HT1080 (cell line): ENCODE data around the gene APLP2. TPM values are rescaled to one million over a fixed set of nuclear protein-coding genes. Genes with fewer than 3 reads are reported as not detected.

Experiments used
- DNase-seq: peaks from one replicate; pipeline ENCODE4 v3.0.0-alpha.2; 2015; ENCODE audit warnings: low read depth
- total RNA-seq: library from RNA; depleted of rRNA; stranded (reverse); fragments of >200 nt; shearing (Covaris generic); gene quantifications from 2 replicates; pipeline ENCODE4 v1.2.3, GENCODE V29; 2014

APLP2 gene
- total RNA-seq, 1 experiment from 2014 or later: 87.6 TPM

DNA sequence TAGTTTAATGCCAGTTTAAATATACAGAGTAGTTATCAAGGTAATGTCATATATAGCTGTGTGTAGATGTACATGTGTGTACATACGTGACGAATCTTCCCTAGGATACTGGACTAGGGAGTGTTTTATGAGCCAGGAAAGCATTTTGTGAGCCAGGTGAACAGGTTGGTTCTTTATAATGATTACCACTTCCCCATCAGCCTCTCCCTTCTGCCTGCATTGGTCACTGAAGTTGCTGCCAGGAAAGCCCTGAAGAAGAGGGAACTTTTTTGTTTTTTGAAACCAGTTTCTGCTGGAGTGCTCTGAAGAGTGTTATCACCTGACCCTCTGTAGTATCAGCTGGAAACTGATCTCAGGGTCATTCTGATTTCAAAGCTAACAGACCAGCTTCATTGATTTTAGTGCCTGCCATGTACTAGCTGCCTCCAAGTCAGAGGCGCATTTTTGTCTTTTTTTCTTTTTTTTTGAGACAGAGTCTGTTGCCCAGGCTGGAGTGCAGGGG, 75.7 kb downstream of the APLP2 start:
- no peak for DNase-seq

DNA sequence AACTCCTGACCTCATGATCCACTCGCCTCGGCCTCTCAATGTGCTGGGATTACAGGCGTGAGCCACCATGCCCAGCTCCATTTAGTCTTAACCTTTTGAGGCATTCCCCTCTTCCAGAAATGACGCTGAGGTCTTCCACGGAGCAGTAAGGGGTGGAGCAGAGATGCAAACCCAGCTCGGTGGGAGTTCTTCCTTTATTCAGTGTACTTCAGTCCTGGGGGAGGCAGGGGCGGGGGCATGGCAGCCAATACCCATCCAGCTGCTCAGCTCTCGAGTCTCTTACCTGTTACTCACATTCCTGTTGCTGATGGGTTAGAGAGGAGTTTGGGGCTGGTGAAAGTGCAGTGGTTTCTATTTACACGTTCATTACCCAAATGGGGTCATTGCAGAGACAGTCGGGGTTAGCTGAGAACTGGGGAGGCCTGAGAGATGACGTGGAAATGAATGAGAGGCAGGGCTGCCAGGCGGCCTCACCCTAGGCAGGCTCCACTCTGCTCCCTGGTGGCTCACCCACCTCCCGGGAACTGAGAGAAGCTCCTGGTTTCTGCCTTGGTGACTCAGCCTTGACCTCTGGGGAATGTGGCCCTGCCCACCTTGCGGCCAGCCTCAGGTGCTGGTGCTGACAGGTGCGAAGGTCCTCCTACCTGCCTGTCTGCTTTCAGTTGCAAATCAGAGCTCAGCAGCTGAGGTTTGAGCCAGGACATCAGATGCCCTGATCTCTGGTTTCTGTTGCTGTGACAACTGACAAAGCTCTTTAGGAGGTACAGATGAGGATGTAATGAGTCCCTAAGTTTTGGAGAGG, 76.5 kb downstream of the APLP2 start:
- DNase-seq: peak; percentile 54

DNA sequence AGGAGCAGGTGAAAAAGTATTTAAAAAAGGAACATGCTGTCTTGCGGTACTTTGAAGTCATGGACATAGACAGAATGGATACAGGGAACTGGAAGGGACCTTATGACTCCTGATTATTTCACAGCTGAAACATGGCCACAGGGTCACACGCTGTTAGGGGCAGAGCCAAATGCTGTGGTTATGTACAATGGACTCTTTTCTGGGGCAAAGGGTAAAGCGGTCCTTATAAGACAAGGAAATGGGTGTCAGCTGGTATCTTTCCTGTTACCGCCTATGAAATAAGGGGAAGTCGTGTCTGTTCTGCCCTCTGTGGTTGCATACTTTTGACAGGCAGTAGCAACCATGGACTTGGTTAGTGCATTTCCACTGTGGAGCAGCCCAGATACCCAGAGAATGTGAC, 77.1 kb downstream of the APLP2 start:
- no peak for DNase-seq

DNA sequence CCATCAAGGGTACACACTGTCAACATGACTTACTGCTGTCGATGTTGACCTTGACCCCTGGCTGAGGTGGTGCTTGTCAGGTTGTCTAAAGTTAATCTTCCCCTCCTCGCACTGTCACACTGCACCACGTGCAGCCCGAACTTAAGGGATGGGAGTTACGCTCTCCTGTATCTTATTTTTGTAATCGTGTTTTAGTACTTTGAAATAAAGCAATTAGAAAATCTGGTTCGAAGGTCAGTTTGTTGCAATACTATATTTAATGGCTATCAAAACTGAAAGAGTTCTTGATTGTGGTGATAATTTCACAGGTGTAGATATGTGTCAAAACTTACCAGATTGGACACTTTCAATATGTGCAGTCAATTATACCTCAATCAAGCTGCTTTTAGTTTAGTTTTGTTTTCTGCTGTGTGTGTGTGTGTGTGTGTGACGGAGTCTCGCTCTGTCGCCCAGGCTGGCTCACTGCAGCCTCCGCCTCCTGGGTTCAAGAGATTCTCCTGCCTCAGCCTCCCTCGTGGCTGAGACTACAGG, 79.2 kb downstream of the APLP2 start:
- no peak for DNase-seq

DNA sequence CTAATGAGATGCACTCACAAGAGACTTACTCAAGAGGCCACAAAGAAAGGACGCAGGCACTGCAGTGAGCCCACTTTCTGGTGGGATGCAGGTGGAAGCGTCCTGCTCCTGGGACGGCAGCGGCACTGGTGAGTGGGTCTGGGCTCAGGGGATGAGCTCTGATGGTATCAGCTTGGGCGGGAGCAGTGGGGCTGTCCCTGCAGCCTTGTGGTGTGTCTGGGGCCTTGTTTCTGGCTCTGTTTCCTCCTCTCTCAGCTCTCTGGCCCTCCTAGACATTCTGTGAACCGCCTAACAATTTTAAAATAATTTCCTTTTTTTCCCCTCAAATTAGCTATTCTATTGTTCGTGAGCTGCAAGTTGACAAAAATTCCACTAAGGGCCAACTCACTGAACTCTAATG, 81.1 kb downstream of the APLP2 start:
- no peak for DNase-seq

DNA sequence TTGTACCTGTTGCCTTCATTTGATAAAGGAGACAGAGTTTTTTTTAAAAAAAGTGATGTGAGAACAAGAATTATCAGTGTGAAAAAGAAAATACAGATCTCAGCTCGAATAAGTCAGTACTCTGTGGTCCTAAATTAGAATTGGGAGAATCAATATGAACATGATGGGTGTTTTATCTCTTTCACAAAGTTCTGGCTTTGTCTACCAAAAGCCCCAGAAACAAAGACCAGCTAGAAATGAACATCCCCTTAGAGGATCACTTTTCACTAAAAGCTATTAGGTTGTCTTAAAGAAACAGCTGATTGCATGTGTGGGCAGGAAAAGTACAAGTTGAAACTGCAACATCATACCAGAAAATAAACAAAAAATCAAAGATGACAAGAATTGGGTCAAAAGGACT, 81.5 kb downstream of the APLP2 start:
- no peak for DNase-seq

DNA sequence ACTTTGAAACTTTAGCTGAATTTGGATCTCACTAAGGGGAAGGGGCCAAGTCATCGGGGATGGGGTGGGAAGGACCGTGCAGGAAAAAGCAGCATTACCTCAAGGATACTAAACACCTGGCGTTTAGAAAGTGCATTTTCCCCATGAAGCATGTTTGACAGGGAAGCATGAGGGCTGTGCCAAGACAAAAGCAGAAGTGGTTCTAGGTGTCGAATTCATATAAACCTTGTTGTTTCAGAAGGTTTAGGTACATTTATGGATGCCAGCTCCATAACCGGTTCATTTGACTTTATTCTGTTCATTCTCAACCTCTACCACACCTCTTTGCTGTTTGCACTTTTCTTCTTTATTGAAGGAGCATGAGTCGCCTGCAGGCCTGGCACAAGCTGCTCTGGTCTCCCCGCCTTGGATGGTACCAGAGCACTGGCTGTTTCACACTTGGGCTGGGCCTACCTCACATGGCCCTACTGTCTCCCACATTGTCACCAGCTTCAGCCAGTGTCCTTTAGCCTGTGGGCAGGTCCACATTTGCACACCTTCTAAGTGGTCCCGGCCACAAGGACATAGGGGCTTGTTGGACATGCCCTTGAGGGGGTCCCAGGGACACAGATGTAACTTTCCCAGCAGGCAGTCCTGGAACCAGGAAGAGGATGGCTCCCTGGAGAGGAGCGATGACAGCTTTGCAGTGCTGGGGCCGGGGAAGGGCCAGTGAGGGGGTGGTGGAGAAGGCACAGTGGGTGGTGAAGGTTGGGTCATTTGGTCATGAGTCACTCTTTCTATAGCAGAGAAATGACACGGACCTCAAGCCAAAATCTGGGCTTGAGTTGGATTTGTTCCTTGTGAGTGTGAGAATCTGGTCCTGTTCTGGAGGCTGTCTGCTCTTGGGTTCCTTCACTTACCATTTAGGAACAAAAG, 86.7 kb downstream of the APLP2 start:
- peak; percentile 60 for DNase-seq

DNA sequence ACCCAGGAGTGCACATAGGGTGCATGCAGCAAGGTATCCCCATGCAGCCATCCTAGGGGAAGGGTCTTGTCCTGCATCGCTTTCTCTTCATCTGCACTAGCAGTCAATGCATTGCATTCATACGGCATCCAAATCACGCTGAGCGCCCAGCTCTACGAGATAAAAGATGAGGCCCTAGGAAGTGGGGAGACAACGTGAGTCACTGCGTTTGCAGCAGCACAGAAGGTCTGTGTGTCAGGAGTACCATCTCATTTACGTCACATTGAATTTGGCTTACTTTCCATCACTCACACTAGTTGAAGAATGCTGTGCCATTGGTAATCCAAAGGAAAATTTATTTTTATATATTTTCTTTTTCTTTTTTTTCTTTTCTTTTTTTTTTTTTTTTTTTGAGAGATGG, 87.4 kb downstream of the APLP2 start:
- peak; percentile 25 for DNase-seq

DNA sequence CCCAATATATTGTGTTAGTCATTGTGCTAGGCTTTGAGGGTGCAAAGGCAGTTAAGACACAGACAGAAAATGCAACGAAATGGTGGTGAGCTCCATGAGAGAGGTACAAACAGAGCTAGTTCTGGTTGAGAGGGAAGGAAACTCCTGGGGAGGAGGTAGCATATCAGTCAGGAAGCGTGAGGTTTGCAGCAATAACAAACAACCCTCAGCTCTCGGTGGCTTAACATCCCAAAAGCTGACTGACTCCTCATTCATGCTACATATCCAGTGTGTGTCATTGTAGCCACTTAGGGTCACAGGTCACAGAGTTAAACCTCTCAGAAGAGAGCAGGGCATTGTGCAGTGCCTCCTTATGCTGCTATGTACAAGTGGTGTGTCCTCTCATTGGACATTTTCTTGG, 88.1 kb downstream of the APLP2 start:
- no peak for DNase-seq

DNA sequence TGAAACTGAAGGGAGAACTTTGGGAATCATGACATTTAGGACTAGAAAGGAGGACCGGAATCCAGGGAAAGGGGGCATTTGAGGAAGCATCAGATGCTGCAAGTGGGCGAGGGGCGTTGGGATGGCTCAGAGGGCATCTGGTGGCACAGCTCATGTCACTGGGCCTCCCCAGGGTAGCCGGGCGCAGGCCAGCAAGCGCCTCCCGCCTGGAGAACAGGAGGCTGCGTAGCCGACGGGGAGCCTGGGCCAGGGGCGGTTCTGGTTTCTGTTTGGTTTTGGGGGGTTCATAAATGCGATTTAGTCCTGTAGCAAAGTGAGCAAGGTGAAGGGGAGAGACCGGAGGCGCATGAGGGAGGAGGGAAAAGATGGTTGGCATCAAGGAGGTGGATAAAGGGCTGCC, 89.4 kb downstream of the APLP2 start:
- no peak for DNase-seq

DNA sequence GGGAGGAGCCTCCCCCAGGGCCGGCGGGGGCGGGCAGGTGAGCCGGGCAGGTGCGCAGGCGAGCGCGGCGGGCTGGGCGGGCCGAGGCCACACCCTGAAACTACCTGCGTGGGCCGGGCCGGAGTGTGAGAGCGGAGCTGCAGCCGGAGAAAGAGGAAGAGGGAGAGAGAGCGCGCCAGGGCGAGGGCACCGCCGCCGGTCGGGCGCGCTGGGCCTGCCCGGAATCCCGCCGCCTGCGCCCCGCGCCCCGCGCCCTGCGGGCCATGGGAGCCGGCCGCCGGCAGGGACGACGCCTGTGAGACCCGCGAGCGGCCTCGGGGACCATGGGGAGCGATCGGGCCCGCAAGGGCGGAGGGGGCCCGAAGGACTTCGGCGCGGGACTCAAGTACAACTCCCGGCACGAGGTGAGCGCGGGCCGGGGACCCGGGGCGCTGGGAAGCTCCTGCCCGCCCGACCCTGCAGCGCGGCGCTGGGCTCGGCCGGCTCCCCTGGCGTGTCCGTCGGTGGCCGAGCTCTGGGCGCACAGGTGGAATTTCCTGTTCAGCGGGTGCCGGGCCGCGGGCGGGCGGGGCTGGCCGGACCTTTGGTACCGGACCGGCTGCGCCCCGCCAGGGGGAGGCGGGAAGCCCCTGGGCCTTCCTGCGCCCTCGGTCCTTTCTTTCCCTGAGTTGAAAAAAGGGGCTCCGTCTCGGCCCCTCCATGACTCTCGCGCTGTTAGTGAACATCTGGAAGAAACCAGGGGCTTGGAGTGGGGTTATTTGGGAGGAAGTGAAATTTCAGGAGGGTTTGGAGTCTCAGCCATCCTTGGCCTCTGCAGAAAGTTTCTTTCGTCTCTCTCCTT, 90.2 kb downstream of the APLP2 start, which contains the start of gene ST14:
Gene ST14 (plus strand): TSS at position 126 of the 841 bp plus-strand sequence. CDS start 198 bp downstream, at position 324.
- no peak for DNase-seq

DNA sequence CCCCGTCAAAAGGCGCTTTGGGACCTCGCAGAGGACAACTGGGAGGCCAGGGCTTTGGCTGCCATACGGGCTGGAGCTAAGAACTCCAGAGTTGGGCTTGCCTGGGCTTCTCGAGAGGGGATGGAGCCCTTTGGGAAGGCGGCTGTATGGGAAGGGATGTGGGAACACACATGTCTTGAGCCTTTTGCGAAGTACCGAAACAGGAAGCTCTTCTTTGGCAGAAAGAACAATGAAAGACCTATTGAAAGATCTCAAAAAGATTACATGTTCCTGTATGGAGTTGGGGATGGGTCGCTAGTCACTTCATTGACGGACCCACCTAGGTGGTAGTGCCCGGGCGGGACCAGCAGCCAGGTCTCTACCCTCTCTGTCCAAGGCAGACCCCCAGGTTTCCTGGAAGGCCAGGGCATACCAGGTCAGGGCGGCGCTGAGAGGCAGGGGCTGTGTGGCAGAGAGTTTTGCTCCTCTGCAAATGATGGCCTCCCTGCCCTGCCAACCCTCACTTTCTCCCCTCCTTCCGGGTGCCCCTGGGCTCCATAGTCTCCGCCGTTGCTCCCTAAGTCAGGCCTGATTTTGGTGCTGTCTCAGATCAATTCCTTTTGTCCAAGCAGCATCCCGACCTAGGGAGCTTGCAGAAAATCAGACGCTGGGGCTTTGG, 90.9 kb downstream of the APLP2 start:
- no peak for DNase-seq

DNA sequence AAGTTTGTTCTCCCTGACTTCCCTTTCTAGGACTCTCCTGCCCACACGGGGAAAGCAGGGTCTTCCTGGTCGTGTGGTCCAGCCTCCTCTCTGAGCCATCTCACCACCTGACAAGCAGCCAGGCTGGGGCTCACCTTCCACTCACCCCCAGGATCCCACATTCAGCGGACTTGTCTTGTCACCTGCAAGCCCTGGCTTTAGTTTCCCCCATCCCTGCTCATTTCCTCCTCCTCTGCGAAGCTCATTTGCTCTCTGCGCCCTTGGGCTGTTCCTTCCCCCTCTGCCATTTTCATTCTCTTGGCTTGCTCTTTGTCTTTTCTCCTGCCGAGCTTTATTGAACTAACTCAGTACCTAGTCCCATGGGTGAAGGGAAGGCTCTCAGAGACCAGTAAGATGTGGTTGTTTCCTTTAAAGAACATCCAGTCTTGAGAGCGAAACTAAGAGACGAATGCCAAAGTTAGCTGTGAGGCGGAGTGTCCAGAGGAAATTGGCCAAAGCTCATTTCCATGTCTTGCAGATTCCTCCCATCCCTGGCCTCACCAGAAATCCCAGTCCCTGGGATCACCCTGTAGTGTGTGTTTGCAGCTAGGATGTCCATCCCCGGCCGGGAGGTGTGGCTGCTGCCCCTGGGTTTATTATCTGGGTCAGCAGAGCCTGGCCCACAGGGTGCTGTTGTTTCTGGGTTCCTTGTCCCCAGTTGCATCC, 91.9 kb downstream of the APLP2 start:
- DNase-seq: no peak

DNA sequence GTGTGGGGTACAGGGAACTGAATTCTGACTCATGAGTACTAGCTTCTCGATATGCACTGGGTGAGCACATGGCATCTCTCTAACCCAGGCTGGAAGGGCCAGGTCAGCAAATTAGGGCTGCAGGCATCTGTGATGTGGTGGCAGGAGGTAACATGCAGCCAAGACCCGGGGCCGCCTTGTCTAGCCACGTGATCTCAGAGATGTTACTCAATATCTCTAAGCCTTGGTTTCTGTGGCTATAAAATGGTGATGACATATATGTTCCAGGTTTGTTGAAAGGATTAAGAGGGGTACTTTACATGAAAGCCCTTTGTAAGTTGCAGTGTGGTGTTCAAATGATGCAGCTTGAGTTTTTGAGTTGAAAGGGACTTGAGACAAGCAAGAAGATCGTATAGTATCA, 93.0 kb downstream of the APLP2 start:
- DNase-seq: no peak

DNA sequence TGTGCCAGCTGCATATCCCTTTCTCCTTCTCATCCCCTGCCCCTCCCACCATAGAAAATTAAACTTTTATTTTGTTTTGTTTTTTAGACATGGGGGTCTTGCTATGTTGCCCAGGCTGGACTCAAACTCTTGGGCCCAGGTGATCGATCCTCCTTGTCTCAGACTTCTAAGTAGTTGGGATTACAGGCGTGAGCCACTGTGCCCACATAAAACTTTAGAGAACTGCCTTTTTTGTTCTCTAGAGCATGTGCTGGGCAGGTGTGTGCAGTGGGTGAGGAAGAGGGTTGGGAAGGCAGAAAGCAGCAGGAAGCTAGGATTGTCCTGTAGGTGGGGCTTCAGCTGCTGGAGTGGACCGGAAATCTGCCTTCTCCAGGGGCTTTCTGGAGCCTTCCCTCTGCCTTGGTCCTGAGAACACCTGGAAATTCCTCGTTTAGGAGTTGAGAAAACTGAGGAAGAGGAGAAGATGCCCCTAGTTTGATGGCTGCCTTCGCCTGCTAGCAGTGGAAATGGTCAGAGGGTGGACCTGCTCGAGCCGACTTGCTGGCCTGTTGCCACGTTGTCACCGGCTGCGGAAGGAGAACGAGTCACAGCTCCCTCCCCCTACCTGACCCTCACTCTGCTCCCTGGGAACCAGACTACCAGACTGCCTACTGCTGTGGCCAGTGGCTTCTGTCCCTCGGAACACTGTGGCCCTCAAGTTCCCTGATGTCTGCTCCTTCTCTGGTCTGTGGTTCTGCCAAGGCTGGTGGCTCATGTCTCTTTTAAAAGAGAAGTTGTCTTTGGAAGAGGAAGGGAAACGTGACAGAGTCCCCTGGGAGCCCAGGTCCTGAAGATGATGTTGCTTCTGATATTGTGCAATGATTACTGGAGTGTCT, 93.9 kb downstream of the APLP2 start:
- peak; percentile 48 for DNase-seq

DNA sequence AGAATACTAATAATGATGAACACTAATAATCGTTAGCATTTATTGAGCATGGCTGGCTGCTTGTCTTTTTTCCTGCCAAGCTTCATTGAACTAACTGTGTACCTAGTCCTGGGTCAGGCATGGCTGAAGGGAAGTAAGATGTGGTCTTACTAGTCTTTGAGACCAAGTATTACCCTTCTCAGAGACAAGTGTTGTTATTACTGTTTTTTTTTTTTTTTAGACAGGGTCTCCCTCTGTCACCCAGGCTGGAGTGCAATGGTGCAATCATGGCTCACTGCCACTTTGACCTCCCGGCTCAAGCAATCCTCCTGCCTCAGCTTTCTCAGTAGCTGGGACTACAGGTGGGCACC, 94.5 kb downstream of the APLP2 start:
- no peak for DNase-seq

DNA sequence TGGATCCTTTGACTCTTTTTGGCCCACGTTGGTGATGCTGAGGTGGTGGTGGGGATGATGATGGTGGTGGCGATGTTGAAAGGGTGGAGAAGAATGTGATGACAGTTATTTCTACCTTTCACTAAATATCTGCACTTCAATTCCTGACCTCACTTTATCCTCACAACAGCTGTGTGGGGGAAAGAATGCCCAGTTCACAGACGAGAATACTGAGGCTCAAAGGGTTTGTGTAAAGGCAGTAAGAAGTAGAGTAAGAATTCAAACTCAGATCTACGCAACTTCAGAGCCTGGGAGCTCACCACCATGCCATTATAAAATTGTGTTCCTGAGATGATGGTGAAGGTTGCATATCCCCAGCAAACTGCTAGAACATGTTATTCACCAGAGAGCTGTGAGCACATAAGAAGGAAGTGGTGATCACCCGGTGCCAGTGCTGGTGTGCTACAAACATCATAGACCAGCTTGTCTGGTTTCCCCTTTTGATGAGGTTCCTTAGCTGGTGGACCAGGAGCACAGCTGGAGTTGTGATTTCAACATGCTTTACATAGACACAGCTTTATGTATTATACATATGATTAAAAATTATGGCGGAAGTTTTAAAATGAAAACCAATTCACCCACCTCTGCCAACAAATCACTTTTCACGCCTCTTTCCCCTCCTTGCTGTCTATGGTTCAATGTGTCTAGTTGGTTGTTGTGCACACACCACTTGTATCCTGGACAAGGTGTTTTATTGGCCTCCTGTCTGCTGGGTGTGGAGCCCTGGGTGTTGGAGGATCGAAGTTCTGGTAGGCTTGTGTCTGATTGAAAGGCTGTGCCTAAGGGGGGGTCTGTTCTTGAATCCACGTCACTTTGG, 96.1 kb downstream of the APLP2 start:
- no peak for DNase-seq

DNA sequence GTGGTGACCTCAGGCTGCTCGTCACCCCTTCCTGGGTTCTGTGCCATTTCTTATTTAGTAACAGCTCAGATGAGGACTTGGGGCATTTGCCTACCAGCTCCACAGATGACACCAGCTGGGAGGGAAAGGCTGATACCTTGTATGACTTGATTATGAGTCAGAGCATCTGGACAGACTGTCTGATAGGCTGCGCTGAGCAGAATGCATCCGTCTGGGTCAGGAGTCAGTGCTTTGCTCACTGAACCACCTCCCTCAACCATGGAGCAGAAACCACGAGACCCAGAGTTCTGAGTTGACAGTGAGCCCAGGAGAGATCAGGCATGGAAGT, 96.7 kb downstream of the APLP2 start:
- DNase-seq: peak; percentile 96
